MM.1S (cell line): ENCODE measurements around the gene NKX2-3.

Source experiments
- DNase-seq: peaks from one replicate; pipeline ENCODE4 v3.0.0-alpha.2; 2015
- H2AFZ ChIP-seq: fragments of 300-600 bp; sonication (generic); 2 replicates; pipeline ENCODE4 v1.6.0; 2016; ENCODE audit warnings: antibody characterized with exemption, low read length
- H3F3A ChIP-seq: fragments of 300-600 bp; sonication (generic); 2 replicates; pipeline ENCODE4 v1.6.1; 2016; ENCODE audit warnings: mild to moderate bottlenecking, antibody characterized with exemption, low read length, moderate library complexity, mixed read lengths; ENCODE audit not compliant: insufficient read depth
- H3K27ac ChIP-seq: fragments of 300-600 bp; sonication (generic); 2 replicates; pipeline ENCODE4 v1.5.1; 2016; ENCODE audit warnings: mild to moderate bottlenecking, low read length
- H3K27me3 ChIP-seq: fragments of 300-600 bp; sonication (generic); replicated peaks from 2 replicates; pipeline ENCODE4 v1.6.0; 2016; ENCODE audit warnings: low read length; ENCODE audit not compliant: insufficient read depth
- H3K36me3 ChIP-seq: fragments of 300-600 bp; sonication (generic); replicated peaks from 2 replicates; pipeline ENCODE4 v1.6.1; 2016; ENCODE audit warnings: mild to moderate bottlenecking, low read length, mixed read lengths; ENCODE audit not compliant: insufficient read depth
- H3K4me1 ChIP-seq: fragments of 300-600 bp; sonication (generic); 2 replicates; pipeline ENCODE4 v1.6.1; 2016; ENCODE audit warnings: low read length, mixed read lengths
- H3K4me2 ChIP-seq: fragments of 300-600 bp; sonication (generic); 2 replicates; pipeline ENCODE4 v1.6.0; 2016; ENCODE audit warnings: low read depth, low read length
- H3K4me3 ChIP-seq: fragments of 300-600 bp; sonication (generic); 2 replicates; pipeline ENCODE4 v1.5.1; 2016; ENCODE audit warnings: low read length, mixed read lengths
- H3K79me2 ChIP-seq: fragments of 300-600 bp; sonication (generic); 2 replicates; pipeline ENCODE4 v1.6.1; 2016; ENCODE audit warnings: mixed run types, low read length, mixed read lengths
- H3K9ac ChIP-seq: fragments of 300-600 bp; sonication (generic); 2 replicates; pipeline ENCODE4 v1.6.1; 2016; ENCODE audit warnings: low read length, mixed read lengths
- H3K9me2 ChIP-seq: fragments of 300-600 bp; sonication (generic); replicated peaks from 2 replicates; pipeline ENCODE4 v1.6.1; 2016; ENCODE audit warnings: mild to moderate bottlenecking, low read length, mixed read lengths; ENCODE audit not compliant: insufficient read depth
- H3K9me3 ChIP-seq: fragments of 300-600 bp; sonication (generic); replicated peaks from 2 replicates; pipeline ENCODE4 v1.6.1; 2016; ENCODE audit warnings: mild to moderate bottlenecking, low read length, mixed read lengths; ENCODE audit not compliant: insufficient read depth
- H4K20me1 ChIP-seq: fragments of 300-600 bp; sonication (generic); 2 replicates; pipeline ENCODE4 v1.6.1; 2016; ENCODE audit warnings: mild to moderate bottlenecking, low read length, moderate library complexity, mixed read lengths; ENCODE audit not compliant: insufficient read depth
- EZH2 ChIP-seq: fragments of 300-600 bp; sonication (generic); optimal IDR thresholded peaks from 2 replicates; pipeline ENCODE3; 2017; ENCODE audit warnings: low read depth, mild to moderate bottlenecking, antibody characterized with exemption, low read length, mixed read lengths
- EZH2phosphoT487 ChIP-seq: fragments of 300-600 bp; sonication (generic); IDR thresholded peaks from 2 replicates; pipeline ENCODE4 v1.6.1; 2018; ENCODE audit warnings: antibody characterized with exemption, low read length
- TF ChIP-seq, protein P1 (sequence below): fragments of 300-600 bp; sonication (generic); IDR thresholded peaks from 2 replicates; pipeline ENCODE4 v1.5.1; 2016; ENCODE audit warnings: antibody characterized with exemption, low read length, mixed read lengths

The NKX2-3 gene

DNA sequence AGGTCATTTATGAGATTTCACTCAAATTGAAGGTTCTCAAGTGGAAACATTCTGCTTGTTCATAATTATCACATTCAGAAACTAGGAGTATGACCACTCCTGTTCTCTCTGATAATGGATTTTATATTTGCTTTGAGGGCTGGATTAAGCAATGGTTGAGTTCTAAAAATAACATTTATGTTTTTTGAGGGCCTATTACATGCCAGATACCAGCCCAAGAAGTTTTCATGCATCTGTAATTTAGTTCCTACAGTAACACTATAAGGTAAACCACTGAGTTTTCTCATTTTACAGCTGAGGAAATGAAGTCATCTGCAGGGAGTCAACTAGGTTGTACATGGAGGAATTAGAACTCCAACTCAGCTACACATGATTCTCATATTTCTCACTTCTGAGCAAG is 25.5 kb upstream of the NKX2-3 start:
- TF ChIP-seq EZH2phosphoT487 (no peak), EZH2 (no peak)
- TF ChIP-seq, protein P1, sequence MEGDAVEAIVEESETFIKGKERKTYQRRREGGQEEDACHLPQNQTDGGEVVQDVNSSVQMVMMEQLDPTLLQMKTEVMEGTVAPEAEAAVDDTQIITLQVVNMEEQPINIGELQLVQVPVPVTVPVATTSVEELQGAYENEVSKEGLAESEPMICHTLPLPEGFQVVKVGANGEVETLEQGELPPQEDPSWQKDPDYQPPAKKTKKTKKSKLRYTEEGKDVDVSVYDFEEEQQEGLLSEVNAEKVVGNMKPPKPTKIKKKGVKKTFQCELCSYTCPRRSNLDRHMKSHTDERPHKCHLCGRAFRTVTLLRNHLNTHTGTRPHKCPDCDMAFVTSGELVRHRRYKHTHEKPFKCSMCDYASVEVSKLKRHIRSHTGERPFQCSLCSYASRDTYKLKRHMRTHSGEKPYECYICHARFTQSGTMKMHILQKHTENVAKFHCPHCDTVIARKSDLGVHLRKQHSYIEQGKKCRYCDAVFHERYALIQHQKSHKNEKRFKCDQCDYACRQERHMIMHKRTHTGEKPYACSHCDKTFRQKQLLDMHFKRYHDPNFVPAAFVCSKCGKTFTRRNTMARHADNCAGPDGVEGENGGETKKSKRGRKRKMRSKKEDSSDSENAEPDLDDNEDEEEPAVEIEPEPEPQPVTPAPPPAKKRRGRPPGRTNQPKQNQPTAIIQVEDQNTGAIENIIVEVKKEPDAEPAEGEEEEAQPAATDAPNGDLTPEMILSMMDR = no peak
- no peaks in the 10 kb centered on the region for H3K4me1 ChIP-seq
- H3K4me2 ChIP-seq = no peak overlapping the region
- no peaks in the 10 kb centered on the region for H3K27me3 ChIP-seq
- no peaks in the 10 kb centered on the region for H4K20me1 ChIP-seq
- no peaks in the 10 kb centered on the region for H3F3A ChIP-seq
- no peaks in the 10 kb centered on the region for H3K9me2 ChIP-seq
- no peak for DNase-seq
- H2AFZ ChIP-seq = no peak overlapping the region
- H3K79me2 ChIP-seq = no peaks in the 10 kb centered on the region
- no peaks in the 10 kb centered on the region for H3K36me3 ChIP-seq
- H3K27ac ChIP-seq = no peak overlapping the region
- no peak overlapping the region for H3K9ac ChIP-seq
- H3K9me3 ChIP-seq = no peaks in the 10 kb centered on the region
- no peak overlapping the region for H3K4me3 ChIP-seq

DNA sequence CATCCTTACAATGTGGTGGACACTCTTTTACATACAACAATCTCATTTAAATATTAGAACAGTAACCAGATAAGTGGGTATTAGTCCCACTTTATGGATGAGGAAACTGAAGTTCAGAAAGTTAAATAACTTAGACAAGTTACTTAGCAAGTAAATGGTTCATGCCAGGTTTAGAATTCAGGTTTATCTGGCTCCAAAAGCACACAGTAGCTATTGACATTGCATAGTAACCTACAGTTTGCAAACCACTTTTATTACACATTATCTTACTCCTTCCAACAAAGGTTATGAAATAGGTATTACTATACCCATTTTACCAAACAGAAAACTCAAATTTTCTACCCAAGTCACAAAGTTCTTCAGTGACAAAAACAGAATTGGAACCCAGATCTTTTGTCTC is 19.7 kb upstream of the NKX2-3 start:
- no peak for DNase-seq
- Histone ChIP-seq H3K36me3 (no peaks in the 10 kb centered on the region), H3F3A (no peaks in the 10 kb centered on the region), H3K9me2 (no peaks in the 10 kb centered on the region), H3K4me1 (no peaks in the 10 kb centered on the region), H2AFZ (no peak overlapping the region), H3K9me3 (no peaks in the 10 kb centered on the region), H3K4me2 (no peak overlapping the region), H3K9ac (no peak overlapping the region), H3K79me2 (no peaks in the 10 kb centered on the region), H4K20me1 (no peaks in the 10 kb centered on the region), H3K27me3 (no peaks in the 10 kb centered on the region), H3K4me3 (no peak overlapping the region), H3K27ac (no peak overlapping the region)
- no peak for TF ChIP-seq EZH2phosphoT487
- TF ChIP-seq, protein P1 = no peak
- no peak for TF ChIP-seq EZH2

DNA sequence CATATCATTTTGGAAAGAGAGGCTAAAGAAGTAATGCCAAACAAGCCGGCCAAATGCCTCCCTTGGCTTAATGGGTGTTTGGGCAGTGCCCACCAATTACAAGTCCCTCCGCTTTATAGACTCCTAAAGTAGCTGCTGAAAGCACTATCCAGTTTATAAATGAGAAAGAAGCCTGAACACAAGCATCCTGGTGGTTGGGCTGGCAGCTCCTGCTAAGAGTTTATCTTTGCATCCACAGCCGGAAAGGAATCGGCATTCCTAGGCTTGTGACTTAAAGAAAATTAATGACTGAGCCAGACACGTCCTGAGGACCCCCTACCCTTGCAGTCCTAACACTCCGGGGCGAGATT is 13.1 kb upstream of the NKX2-3 start:
- Histone ChIP-seq H3K27me3 (peaks cover 7% of the 10 kb centered on the region; the same call in 1 of the 2 replicates), H3K4me1 (no peaks in the 10 kb centered on the region), H3K9me3 (no peaks in the 10 kb centered on the region), H3K27ac (no peak overlapping the region), H3K9me2 (no peaks in the 10 kb centered on the region), H3K4me3 (no peak overlapping the region), H3K79me2 (no peaks in the 10 kb centered on the region), H3F3A (no peaks in the 10 kb centered on the region), H3K36me3 (no peaks in the 10 kb centered on the region), H3K9ac (no peak overlapping the region), H3K4me2 (no peak overlapping the region), H4K20me1 (no peaks in the 10 kb centered on the region), H2AFZ (no peak overlapping the region)
- TF ChIP-seq, protein P1 = no peak
- TF ChIP-seq EZH2 (no peak), EZH2phosphoT487 (no peak)
- no peak for DNase-seq
